ENCODE measurements around the gene MGMT.

MGMT gene

GRCh38 chr10:129629911-129630310 lies 162.9 kb downstream of the MGMT start:
- no peak for DNase-seq

GRCh38 chr10:129631006-129631405 lies 164.0 kb downstream of the MGMT start:
- no peak for DNase-seq

DNA sequence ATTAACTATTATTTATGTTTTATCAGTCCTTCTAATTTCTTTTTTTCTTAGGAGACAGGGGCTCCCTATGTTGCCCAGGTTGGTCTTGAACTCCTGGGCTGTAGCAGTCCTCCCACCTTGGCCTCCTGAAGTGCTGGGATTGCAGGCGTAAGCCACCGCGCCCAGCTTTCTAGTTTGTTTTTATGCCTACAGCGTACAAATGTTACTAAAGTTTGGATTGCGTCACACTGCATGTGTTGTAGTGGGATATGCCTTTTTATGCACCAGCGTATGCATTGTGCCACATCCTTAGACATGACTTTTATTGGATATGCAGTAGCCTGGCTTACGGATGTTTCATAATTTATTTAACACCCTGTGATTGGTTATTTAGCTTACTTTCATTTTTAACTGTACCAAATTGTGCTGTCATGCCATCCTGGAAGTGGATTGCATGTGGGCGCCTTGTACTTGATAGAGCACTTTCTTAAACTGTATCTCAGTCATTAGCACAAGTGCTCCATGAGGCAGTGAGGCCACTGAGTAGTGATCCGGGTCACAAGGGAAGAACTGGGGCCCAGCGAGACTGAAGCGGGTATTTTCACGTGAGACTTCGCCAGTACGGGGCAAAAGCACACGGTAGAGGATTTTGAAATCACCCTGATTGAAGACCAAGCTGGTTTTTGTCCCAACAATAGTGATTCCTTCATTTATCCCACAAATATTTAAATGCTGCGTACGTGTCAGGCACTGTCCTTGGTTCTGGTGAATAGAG lies 165.0 kb downstream of the MGMT start:
- no peak for DNase-seq

DNA sequence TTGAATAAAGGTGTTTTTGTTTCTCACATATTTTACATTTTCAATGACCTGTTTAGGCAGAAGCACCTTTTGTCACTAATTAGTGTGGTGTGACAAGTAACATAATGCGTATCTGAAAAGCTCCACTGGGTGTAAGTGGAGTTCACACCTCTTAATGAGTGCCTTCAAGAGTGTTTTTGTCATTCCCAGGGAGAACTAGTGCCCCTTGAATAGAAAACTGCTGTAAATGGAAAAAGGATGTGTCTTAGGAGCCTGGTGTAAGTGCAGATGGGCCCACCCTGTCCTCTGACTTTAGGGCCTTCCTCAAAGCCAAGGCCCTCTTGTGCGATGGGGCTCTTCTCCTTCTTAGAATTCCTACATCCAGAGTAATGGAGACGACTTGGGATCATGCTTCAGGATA lies 170.0 kb downstream of the MGMT start:
- no peak for DNase-seq

DNA sequence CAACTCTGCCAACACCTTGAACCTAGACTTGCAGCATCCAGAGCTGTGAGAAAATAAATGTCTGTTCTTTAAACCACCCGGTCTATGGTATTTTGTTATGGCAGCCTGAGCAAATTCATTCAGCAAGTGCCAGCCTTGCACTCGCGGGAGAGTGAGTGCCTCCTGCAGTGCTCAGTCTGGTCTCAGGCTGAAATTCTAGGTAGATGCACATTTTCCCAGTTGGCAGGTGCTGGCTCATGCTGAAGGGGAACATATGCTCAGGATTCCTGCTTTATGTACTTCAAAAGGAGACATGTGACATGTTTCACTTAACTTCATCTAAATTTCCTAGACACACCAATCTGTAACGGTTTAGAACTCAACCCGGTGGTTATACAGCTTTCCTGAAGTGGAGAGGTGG lies 170.8 kb downstream of the MGMT start:
- no peak for DNase-seq

- no peak for DNase-seq
These were observed 174.3 kb downstream of the MGMT start for GRCh38 chr10:129641351-129641750.

DNA sequence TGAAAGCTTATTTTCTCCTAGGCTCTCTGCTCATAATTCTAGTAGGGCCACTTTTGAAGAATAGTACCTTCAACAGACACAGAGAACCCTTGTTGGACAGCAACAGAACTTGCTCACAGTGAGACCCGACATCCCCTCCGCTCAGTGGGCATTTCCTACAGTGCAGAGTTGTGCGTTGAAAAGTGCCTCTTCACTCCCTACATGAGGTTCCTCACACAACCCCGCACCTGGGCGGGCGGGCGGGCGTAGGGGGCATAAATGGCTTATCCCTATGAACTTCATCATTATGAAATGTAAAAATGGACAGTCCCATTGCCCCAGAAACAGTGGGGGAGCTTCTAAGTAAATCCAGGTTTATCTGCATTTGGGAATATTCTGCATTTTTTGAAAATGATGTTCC lies 174.9 kb downstream of the MGMT start:
- no peak for DNase-seq

DNA sequence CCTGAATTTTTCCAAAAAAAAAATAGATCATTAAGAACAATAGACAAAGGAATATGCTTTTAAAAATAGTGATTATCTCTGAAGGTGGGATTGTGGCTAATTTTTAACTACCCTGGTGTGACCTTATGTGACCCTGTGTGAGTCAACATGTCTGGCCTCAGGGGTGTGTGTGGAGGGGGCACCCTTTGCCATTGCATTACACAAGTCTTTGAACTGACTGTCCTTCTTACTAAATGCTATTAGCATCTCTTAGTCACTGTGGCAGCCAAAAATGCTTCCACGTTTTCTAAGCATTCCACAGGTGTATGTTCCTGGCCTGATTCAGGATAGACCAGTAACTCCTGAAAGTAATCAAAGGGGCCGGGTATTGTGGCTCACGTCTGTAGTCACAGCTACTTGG lies 175.4 kb downstream of the MGMT start:
- DNase-seq = no peak

GRCh38 chr10:129643266-129643665 lies 176.2 kb downstream of the MGMT start:
- DNase-seq = no peak

DNA sequence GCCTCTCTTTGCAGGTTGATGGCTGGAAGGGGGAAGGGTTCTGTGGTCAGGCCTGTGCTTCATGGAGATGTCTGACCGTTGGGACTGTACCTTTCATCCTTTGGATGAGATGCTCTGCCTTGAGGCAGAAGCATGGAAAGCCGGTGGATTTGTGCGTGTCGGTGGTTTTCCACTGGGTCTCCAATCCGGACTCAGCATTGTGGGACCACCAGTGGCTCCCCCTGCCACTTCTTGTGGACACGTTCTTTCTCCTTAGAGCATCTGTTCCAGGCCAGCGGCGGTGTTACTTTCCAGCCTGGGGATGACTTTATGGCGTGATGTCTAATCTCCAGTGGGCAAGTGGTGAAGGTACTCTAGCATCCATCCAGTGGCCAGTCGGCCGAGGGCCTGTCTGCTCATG lies 178.4 kb downstream of the MGMT start:
- no peak for DNase-seq

DNA sequence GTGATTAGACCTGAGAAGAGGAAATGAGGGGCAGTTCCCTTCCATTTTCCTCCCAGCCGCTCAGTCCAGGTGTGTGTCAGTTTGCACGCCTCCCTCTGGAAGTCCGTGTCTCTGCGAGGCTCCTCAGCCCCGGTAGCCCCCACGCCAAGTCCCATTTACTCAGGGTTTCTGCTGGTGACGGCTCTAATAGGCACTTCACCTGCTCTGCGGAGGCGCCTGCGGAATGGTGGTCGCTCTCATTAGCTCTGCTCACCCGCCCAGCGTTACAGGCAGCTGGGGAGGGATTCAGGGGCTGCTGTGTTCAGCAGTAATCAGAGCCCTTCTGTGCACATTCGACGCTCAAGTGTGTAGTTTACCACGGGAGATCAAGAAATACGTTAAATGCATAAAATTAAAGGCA lies 179.9 kb downstream of the MGMT start:
- DNase-seq = no peak

DNA sequence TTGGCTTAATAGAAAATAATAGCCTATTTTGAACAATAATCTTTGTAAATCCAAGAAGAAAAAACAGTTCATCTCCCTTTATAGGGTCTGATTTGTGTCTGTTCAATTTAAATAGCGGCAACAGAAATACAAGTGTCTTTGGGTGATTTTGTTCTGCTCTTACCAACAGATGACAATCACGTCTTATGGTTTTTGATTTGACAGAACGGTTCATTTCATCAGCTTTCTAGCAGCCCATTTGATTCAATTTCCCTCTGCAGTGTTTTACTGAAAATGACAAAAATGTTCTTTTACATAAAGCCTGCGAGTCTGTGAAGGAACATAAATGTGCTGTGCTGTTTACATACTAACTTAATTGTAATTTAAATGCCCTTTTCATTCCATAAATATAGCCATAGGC lies 180.5 kb downstream of the MGMT start:
- no peak for DNase-seq

DNA sequence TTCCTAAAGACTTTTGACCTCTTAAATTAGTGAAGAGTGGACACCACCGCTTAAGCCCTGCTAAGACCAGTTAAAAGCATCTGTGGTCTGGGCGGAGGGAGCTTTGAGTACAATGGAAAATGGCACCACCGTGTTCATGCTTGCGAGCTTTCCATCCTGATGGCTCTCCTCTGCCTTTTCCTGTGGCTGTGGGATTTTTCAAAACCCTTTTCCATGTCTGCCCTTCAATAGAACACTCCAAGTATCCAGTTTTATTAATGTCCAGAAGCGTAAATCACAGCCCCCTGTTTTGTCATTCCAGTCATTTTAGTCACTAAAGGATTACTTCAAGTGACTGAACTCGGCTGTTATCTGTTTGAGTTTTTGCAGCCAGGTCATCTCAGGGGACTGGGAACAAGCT lies 181.8 kb downstream of the MGMT start:
- no peak for DNase-seq

DNA sequence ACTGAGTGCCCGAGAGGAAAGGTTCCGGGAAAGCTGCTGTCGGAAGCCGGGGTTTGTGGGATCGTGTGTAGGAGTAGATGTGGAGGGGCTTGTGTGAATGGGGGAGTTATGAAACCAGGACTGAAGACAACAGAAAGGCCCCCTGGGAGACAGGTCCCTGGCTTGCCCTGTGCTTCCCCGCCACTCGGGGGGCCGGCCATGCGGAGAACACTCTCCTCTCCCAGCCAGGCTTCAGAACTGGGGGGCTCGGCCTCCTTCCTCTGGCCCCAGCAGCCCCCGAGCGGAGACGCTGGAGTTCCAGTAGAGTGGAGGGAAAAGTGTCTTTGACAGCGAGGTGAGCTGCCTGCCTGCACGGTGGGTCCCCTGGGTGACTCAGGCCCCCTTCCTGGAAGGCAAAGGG lies 185.0 kb downstream of the MGMT start:
- DNase-seq = no peak

- no peak for DNase-seq
These were observed 185.6 kb downstream of the MGMT start for GRCh38 chr10:129652521-129653201.

- DNase-seq = no peak
These were observed 186.4 kb downstream of the MGMT start for GRCh38 chr10:129653428-129653827.

- no peak for DNase-seq
These were observed 186.8 kb downstream of the MGMT start for GRCh38 chr10:129653861-129654260.

GRCh38 chr10:129654461-129654860 lies 187.4 kb downstream of the MGMT start:
- DNase-seq = no peak

- DNase-seq = no peak
These were observed 188.1 kb downstream of the MGMT start for GRCh38 chr10:129655007-129655678.

- no peak for DNase-seq
These were observed 188.6 kb downstream of the MGMT start for GRCh38 chr10:129655679-129656031.

- DNase-seq = no peak
These were observed 189.6 kb downstream of the MGMT start for GRCh38 chr10:129656642-129657041.

DNA sequence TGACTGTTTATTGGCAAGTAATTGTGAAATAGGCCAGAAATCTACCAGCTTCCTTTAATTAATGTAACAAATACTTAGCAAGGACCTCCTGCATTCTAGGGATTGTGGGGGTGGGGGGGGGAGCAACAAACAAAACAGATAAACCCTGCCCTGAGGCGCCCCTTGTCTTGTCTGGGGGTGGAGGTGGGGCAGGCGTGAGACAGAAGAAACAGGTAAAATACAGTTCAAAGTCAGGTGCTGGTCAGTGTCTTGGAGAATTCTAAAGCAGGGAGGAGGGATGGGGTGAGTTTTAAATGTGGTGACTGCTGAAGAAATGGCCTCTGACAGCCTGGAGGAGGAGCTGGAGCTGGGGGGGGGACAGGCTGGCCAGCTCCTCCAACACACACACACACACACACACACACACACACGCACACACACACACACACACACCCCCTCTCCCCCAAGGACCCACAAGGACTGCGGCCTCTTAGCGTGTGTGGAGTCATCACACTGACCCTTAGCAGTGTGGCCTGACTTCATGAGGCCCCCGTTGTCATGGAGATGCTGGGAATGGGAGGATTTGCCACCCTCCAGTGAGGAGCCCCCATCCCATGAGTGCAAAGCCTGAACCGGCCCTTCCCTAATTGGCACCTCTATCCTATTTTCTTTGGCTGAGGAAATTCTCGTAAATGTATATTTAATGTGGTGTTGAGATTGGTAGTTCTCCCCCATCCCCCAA lies 190.4 kb downstream of the MGMT start:
- no peak for DNase-seq

GRCh38 chr10:129658376-129659072 lies 191.5 kb downstream of the MGMT start:
- DNase-seq = no peak
